ENCODE measurements around the gene DYNLT4. TPM values are rescaled to one million over a fixed set of nuclear protein-coding genes. Genes with fewer than 3 reads are reported as not detected.

The DYNLT4 gene
- 1.2 TPM in 1 of 2 replicates, not detected in the other for total RNA-seq (ENCODE audit: low replicate concordance)

- peak within 1 kb of the TSS; percentile 56 for H3K4me3 ChIP-seq (ENCODE audit: low read depth, low read length)
- TF ChIP-seq CTCF (IDR thresholded peaks at IDR 0.05; ENCODE audit: insufficient read depth, low read length), result no peak
- no peak for DNase-seq (ENCODE audit: low read depth)
These were observed at the start of gene DYNLT4 for GRCh38 chr1:44806704-44807363. Gene DYNLT4 (minus strand): TSS chr1:44807351. CDS start chr1:44806668, 683 bp downstream.

GRCh38 chr1:44855742-44856141 lies 48.6 kb upstream of the DYNLT4 start:
- no peak overlapping the region for H3K4me3 ChIP-seq (ENCODE audit: low read depth, low read length)
- no peak for TF ChIP-seq CTCF (IDR thresholded peaks at IDR 0.05; ENCODE audit: insufficient read depth, low read length)
- DNase-seq (ENCODE audit: low read depth), result no peak

GRCh38 chr1:44854970-44855369 lies 47.8 kb upstream of the DYNLT4 start:
- no peak overlapping the region for H3K4me3 ChIP-seq (ENCODE audit: low read depth, low read length)
- TF ChIP-seq CTCF (IDR thresholded peaks at IDR 0.05; ENCODE audit: insufficient read depth, low read length), result no peak

GRCh38 chr1:44853201-44853600 lies 46.0 kb upstream of the DYNLT4 start:
- no peak overlapping the region for H3K4me3 ChIP-seq (ENCODE audit: low read depth, low read length)
- no peak for TF ChIP-seq CTCF (IDR thresholded peaks at IDR 0.05; ENCODE audit: insufficient read depth, low read length)
- DNase-seq (ENCODE audit: low read depth), result no peak

More at GRCh38 chr1:44854970-44855369, 47.8 kb upstream of the DYNLT4 start:
- DNase-seq (ENCODE audit: low read depth), result no peak

- DNase-seq (ENCODE audit: low read depth), result no peak
- TF ChIP-seq CTCF (IDR thresholded peaks at IDR 0.05; ENCODE audit: insufficient read depth, low read length), result no peak
- H3K4me3 ChIP-seq (ENCODE audit: low read depth, low read length), result no peak overlapping the region
These were observed 44.2 kb upstream of the DYNLT4 start for GRCh38 chr1:44851308-44851707.

- no peak overlapping the region for H3K4me3 ChIP-seq (ENCODE audit: low read depth, low read length)
- no peak for DNase-seq (ENCODE audit: low read depth)
- no peak for TF ChIP-seq CTCF (IDR thresholded peaks at IDR 0.05; ENCODE audit: insufficient read depth, low read length)
These were observed 42.5 kb upstream of the DYNLT4 start for GRCh38 chr1:44849575-44850132.
